IMR-90 (cell line): ENCODE results near the gene ATOSB. TPM values are rescaled to one million over a fixed set of nuclear protein-coding genes. Genes with fewer than 3 reads are reported as not detected.

Experiments
- ATAC-seq: fragments of 200-7000 bp; cut with Tn5 transposase; 2 replicates; pipeline ENCODE4 v1.9.1; 2020; ENCODE audit warnings: low read depth, mild to moderate bottlenecking, moderate library complexity
- BruUV-seq: library from RNA; stranded (reverse); fragments of 400-500 nt; replicated peaks from 2 replicates; lab custom pipeline; 2021; lab: Mats Ljungman, UMichigan
- CTCF ChIA-PET: fragments of 300-600 bp; formaldehyde crosslinking; extraction: SDS; loops from one replicate; lab custom pipeline; 2021; ENCODE audit warnings: antibody characterized with exemption; lab: Yijun Ruan, JAX
- POLR2A ChIA-PET: fragments of 300-600 bp; sonication (Branson Sonifier 250); formaldehyde crosslinking; loops from one replicate; lab custom pipeline; 2022; ENCODE audit warnings: antibody characterized with exemption; ENCODE audit not compliant: unreplicated experiment; lab: Charles Lee
- DNase-seq: peaks from one replicate; pipeline ENCODE4 v3.0.0; 2013
- H2AFZ ChIP-seq: replicated peaks from 2 replicates; pipeline ENCODE3; 2013; ENCODE audit warnings: low read length, mild to moderate bottlenecking; ENCODE audit not compliant: poor library complexity
- H2AK5ac ChIP-seq: 2 replicates; pipeline ENCODE4 v1.6.1; 2013; ENCODE audit warnings: low read depth, low read length, inconsistent platforms
- H2AK9ac ChIP-seq: replicated peaks from 2 replicates; pipeline ENCODE3; 2013; ENCODE audit warnings: mild to moderate bottlenecking, low read depth, low read length, moderate library complexity; ENCODE audit not compliant: poor library complexity
- H2BK120ac ChIP-seq: 2 replicates; pipeline ENCODE4 v1.6.1; 2013; ENCODE audit warnings: low read depth, low read length, inconsistent platforms
- H2BK15ac ChIP-seq: 3 replicates; pipeline ENCODE4 v1.6.1; 2013; ENCODE audit warnings: low read depth, low read length, inconsistent platforms
- H2BK20ac ChIP-seq: 2 replicates; pipeline ENCODE4 v1.6.1; 2013; ENCODE audit warnings: low read depth, mild to moderate bottlenecking, inconsistent platforms, low read length, moderate library complexity
- H2BK5ac ChIP-seq: 2 replicates; pipeline ENCODE4 v1.6.1; 2013; ENCODE audit warnings: mild to moderate bottlenecking, low read depth, low read length, inconsistent platforms; ENCODE audit not compliant: poor library complexity, severe bottlenecking
- H3K14ac ChIP-seq: replicated peaks from 2 replicates; pipeline ENCODE4 v1.6.1; 2013; ENCODE audit warnings: low read depth, low read length, inconsistent platforms
- H3K18ac ChIP-seq: 2 replicates; pipeline ENCODE4 v1.6.1; 2013; ENCODE audit warnings: low read depth, low read length, control low read depth
- H3K23ac ChIP-seq: 2 replicates; pipeline ENCODE4 v1.6.1; 2013; ENCODE audit warnings: low read depth, low read length, inconsistent platforms
- H3K27ac ChIP-seq: 2 replicates; pipeline ENCODE4 v1.5.1; 2013; ENCODE audit warnings: mild to moderate bottlenecking, control low read depth, low read length; ENCODE audit not compliant: insufficient read depth
- H3K27me3 ChIP-seq: 2 replicates; pipeline ENCODE4 v1.6.1; 2013; ENCODE audit warnings: low read length; ENCODE audit not compliant: control insufficient read depth, insufficient read depth
- H3K36me3 ChIP-seq: 2 replicates; pipeline ENCODE4 v1.6.1; 2013; ENCODE audit warnings: low read length, mixed read lengths; ENCODE audit not compliant: control insufficient read depth, insufficient read depth
- H3K4ac ChIP-seq: 2 replicates; pipeline ENCODE4 v1.6.1; 2013; ENCODE audit warnings: low read depth, low read length, inconsistent platforms
- H3K4me1 ChIP-seq: 2 replicates; pipeline ENCODE4 v1.6.1; 2013; ENCODE audit warnings: low read length, mixed read lengths; ENCODE audit not compliant: control insufficient read depth, insufficient read depth
- H3K4me2 ChIP-seq: 2 replicates; pipeline ENCODE4 v1.6.1; 2013; ENCODE audit warnings: low read depth, mild to moderate bottlenecking, control low read depth, low read length, moderate library complexity
- H3K4me3 ChIP-seq: 2 replicates; pipeline ENCODE4 v1.5.1; 2013; ENCODE audit warnings: low read depth, mild to moderate bottlenecking, control low read depth, low read length, moderate library complexity; ENCODE audit not compliant: insufficient read depth
- H3K56ac ChIP-seq: 2 replicates; pipeline ENCODE4 v1.6.1; 2013; ENCODE audit warnings: low read length, inconsistent platforms; ENCODE audit not compliant: insufficient read depth; ENCODE audit errors: extremely low read depth
- H3K79me1 ChIP-seq, 2 experiments: 2 replicates each; pipeline ENCODE4 v1.6.1; 2013; ENCODE audit warnings: low read length in 2 of 2, inconsistent platforms in 1 of 2, low read depth in 1 of 2
- H3K9ac ChIP-seq: 2 replicates; pipeline ENCODE4 v1.6.1; 2013; ENCODE audit warnings: low read depth, low read length, control low read depth
- H3K9me1 ChIP-seq: 2 replicates; pipeline ENCODE4 v1.6.1; 2013; ENCODE audit warnings: low read length, inconsistent platforms; ENCODE audit not compliant: insufficient read depth
- H3K9me3 ChIP-seq: 2 replicates; pipeline ENCODE4 v1.6.1; 2013; ENCODE audit warnings: low read length; ENCODE audit not compliant: control insufficient read depth, insufficient read depth
- H4K20me1 ChIP-seq: 2 replicates; pipeline ENCODE4 v1.6.1; 2013; ENCODE audit warnings: low read length, inconsistent platforms; ENCODE audit not compliant: insufficient read depth
- H4K5ac ChIP-seq: 2 replicates; pipeline ENCODE4 v1.6.1; 2013; ENCODE audit warnings: mild to moderate bottlenecking, low read depth, low read length, control low read depth
- H4K8ac ChIP-seq, 2 experiments: 2 replicates each; pipeline ENCODE4 v1.6.1; 2013; ENCODE audit warnings: low read depth in 2 of 2, low read length in 2 of 2, control low read depth in 1 of 2, inconsistent platforms in 1 of 2
- H4K91ac ChIP-seq: 2 replicates; pipeline ENCODE4 v1.6.1; 2013; ENCODE audit warnings: low read depth, low read length, inconsistent platforms; ENCODE audit not compliant: insufficient read depth
- BHLHE40 ChIP-seq: fragments of 150-350 bp; IDR thresholded peaks from 2 replicates; pipeline ENCODE4 v1.6.1; 2016; ENCODE audit warnings: mild to moderate bottlenecking, low read depth, low read length
- CEBPB ChIP-seq: IDR thresholded peaks from 2 replicates; pipeline ENCODE4 v1.6.1; 2012; ENCODE audit warnings: low read depth, low read length, improper control_type of control experiment
- CHD1 ChIP-seq: IDR thresholded peaks from 2 replicates; pipeline ENCODE4 v1.6.1; 2012; ENCODE audit warnings: low read depth, low read length, improper control_type of control experiment
- CTCF ChIP-seq: conservative IDR thresholded peaks from 2 replicates; pipeline ENCODE4 v1.5.1; 2012; ENCODE audit warnings: mild to moderate bottlenecking, low read depth, low read length, improper control_type of control experiment
- ELK1 ChIP-seq: fragments of 150-350 bp; IDR thresholded peaks from 2 replicates; pipeline ENCODE4 v1.6.1; 2016; ENCODE audit warnings: low read depth, mild to moderate bottlenecking, low read length, moderate library complexity, borderline replicate concordance
- FOS ChIP-seq: fragments of 150-350 bp; IDR thresholded peaks from 2 replicates; pipeline ENCODE4 v1.6.1; 2016; ENCODE audit warnings: low read depth, low read length
- MAFK ChIP-seq: IDR thresholded peaks from 2 replicates; pipeline ENCODE4 v1.6.1; 2012; ENCODE audit warnings: low read depth, low read length, improper control_type of control experiment
- MAZ ChIP-seq: IDR thresholded peaks from 2 replicates; pipeline ENCODE4 v1.6.1; 2012; ENCODE audit warnings: low read depth, mild to moderate bottlenecking, low read length, improper control_type of control experiment, moderate library complexity, borderline replicate concordance
- MXI1 ChIP-seq: IDR thresholded peaks from 2 replicates; pipeline ENCODE4 v1.6.1; 2012; ENCODE audit warnings: low read depth, mild to moderate bottlenecking, low read length, moderate library complexity, borderline replicate concordance
- NFE2L2 ChIP-seq: fragments of 150-350 bp; IDR thresholded peaks from 2 replicates; pipeline ENCODE4 v1.6.1; 2016; ENCODE audit warnings: low read depth, mild to moderate bottlenecking, low read length
- POLR2A ChIP-seq: IDR thresholded peaks from 2 replicates; pipeline ENCODE4 v1.6.1; 2012; ENCODE audit warnings: mild to moderate bottlenecking, low read depth, low read length
- RAD21 ChIP-seq: IDR thresholded peaks from 2 replicates; pipeline ENCODE4 v1.6.1; 2012; ENCODE audit warnings: low read length, improper control_type of control experiment
- RCOR1 ChIP-seq: IDR thresholded peaks from 2 replicates; pipeline ENCODE4 v1.6.1; 2012; ENCODE audit warnings: mild to moderate bottlenecking, low read length, improper control_type of control experiment; ENCODE audit not compliant: insufficient replicate concordance
- RFX5 ChIP-seq: IDR thresholded peaks from 2 replicates; pipeline ENCODE4 v1.8.0; 2012; ENCODE audit warnings: low read depth, mild to moderate bottlenecking, low read length, moderate library complexity
- SMC3 ChIP-seq: fragments of 150-350 bp; IDR thresholded peaks from 2 replicates; pipeline ENCODE4 v1.6.1; 2016; ENCODE audit warnings: low read depth, mild to moderate bottlenecking, antibody characterized with exemption, low read length, moderate library complexity
- WGBS, 2 experiments: methylation state at CpG; one replicate each; pipeline versions ENCODE4 v1.1.5 to v1.1.7; 2013; ENCODE audit warnings: missing lambda C conversion rate in 2 of 2; ENCODE audit not compliant: insufficient read length in 1 of 2; ENCODE audit errors: extremely low coverage in 2 of 2; 5-methylcytosine and 5-hydroxymethylcytosine counted together
- dilution Hi-C: fragments of 300-500 bp; cut with HindIII; formaldehyde crosslinking; loops from one replicate; pipeline ENCODE4 v1.14.3; 2018; ENCODE audit warnings: low sequenced_read_pairs; ENCODE audit not compliant: unreplicated experiment
- in situ Hi-C: fragments of 300-500 bp; cut with MboI; formaldehyde crosslinking; loops from 3 replicates; pipeline ENCODE4 v1.14.3; 2019; ENCODE audit warnings: low sequenced_read_pairs, inconsistent platforms, mixed read lengths
- intact Hi-C: fragments of 100-400 bp; cut with micrococcal nuclease; formaldehyde crosslinking; loops from 2 replicates; pipeline ENCODE4 v1.10.0; 2022
- polyA plus RNA-seq, 3 experiments: library from polyadenylated mRNA; depleted of rRNA; stranded (reverse); fragments of >200 nt; gene quantifications; 2 replicates each; pipeline ENCODE4 v1.2.3, GENCODE V29; 2012; ENCODE audit warnings: low replicate concordance in 1 of 3
- total RNA-seq: library from RNA; depleted of rRNA; stranded (reverse); fragments of >200 nt; gene quantifications from 2 replicates; pipeline ENCODE4 v1.2.3, GENCODE V29; 2012
- TF ChIP-seq, protein P1 (sequence below): fragments of 150-350 bp; IDR thresholded peaks from 2 replicates; pipeline ENCODE4 v1.6.1; 2017; ENCODE audit warnings: mild to moderate bottlenecking, antibody characterized with exemption, low read length, low read depth

The ATOSB gene
- total and polyA plus RNA-seq, 2 of the 4 experiments (the other 2 are of a cell fraction) = 12.0 to 40.2 TPM

DNA sequence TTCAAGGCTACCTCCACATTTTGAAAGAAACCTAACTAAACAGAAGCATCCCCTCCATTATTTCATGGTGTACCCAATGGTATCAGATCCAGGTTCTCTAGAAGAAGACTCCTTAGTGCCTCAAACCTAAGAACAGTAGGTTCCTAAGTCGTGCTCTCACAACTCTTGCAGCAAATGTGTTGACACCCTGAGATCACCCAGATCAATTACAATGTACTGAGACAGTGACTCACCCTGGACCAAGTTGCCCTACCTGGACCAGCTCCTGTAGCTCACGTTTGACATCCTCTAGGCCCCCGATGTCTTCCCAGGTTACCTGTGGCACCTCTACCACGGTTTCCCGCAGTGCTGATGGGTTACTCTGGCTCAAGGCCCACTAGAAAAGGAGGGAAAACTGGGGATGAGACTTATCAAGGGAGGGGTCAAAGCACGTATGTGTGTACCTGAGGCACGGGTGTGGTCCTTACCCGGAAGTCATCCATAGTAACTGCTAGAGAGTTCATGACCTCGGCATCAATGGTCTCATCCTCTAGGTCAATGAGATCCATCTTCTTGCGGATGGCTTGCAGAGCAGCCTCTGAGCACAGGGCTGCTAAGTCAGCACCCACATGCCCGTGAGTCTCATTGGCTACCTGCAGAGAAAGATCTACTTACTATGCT is 55.0 kb downstream of the ATOSB start:
- no peaks in the 10 kb centered on the region for H3K9me3 ChIP-seq
- 100% methylated on average over 5 of the region's 11 CpGs; no CpG with 5 or more reads in 1 of the 2 experiments for WGBS, 2 experiments
- H3K4ac ChIP-seq = no peak overlapping the region
- no peak overlapping the region for H3K4me2 ChIP-seq
- peaks cover 16% of the 10 kb centered on the region for H3K9me1 ChIP-seq
- H2AFZ ChIP-seq = no peak overlapping the region
- no peak overlapping the region for H4K5ac ChIP-seq
- no peak overlapping the region for H3K4me3 ChIP-seq
- no peak overlapping the region for H2AK5ac ChIP-seq
- no peak for DNase-seq
- H4K91ac ChIP-seq = no peak overlapping the region
- ChIA-PET CTCF (no interaction called here), POLR2A (no interaction called here)
- H3K27me3 ChIP-seq = no peaks in the 10 kb centered on the region
- no peak overlapping the region for H3K9ac ChIP-seq
- no peak overlapping the region for H3K27ac ChIP-seq
- H3K36me3 ChIP-seq = peaks cover 84% of the 10 kb centered on the region
- peaks cover 62 to 63% of the 10 kb centered on the region in 2 experiments for H3K79me1 ChIP-seq
- no peak overlapping the region for H2AK9ac ChIP-seq
- intact Hi-C loops = no loop called here
- H2BK15ac ChIP-seq = no peak overlapping the region
- no peak overlapping the region for H3K18ac ChIP-seq
- no peak overlapping the region for H3K14ac ChIP-seq
- dilution Hi-C loops = no loop called here
- H3K4me1 ChIP-seq = no peaks in the 10 kb centered on the region
- H2BK20ac ChIP-seq = no peak overlapping the region
- no peak for ATAC-seq
- H3K23ac ChIP-seq = no peak overlapping the region
- H2BK120ac ChIP-seq = no peak overlapping the region
- H4K20me1 ChIP-seq = peaks cover 24% of the 10 kb centered on the region; the same call in 1 of the 2 replicates
- in situ Hi-C loops = no loop called here
- TF ChIP-seq MAFK = no peak
- TF ChIP-seq, protein P1, sequence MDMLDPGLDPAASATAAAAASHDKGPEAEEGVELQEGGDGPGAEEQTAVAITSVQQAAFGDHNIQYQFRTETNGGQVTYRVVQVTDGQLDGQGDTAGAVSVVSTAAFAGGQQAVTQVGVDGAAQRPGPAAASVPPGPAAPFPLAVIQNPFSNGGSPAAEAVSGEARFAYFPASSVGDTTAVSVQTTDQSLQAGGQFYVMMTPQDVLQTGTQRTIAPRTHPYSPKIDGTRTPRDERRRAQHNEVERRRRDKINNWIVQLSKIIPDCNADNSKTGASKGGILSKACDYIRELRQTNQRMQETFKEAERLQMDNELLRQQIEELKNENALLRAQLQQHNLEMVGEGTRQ = no peak
- TF ChIP-seq RAD21 = no peak
- no peak for TF ChIP-seq RCOR1
- no peak for TF ChIP-seq SMC3
- no peak for TF ChIP-seq CEBPB
- no peak for TF ChIP-seq ELK1
- no peak for TF ChIP-seq CTCF
- no peak for TF ChIP-seq NFE2L2
- TF ChIP-seq MXI1 = no peak
- no peak for TF ChIP-seq POLR2A
- TF ChIP-seq CHD1 = no peak
- no peak for TF ChIP-seq MAZ
- no peak for TF ChIP-seq BHLHE40
- no peak for TF ChIP-seq FOS
- TF ChIP-seq RFX5 = no peak
- no TSS peak for BruUV-seq
- no peak overlapping the region for H3K56ac ChIP-seq
- no peak overlapping the region for H4K8ac ChIP-seq
- H2BK5ac ChIP-seq = no peak overlapping the region
